SU-DHL-6 (cell line): ENCODE results near the gene TACO1.

Source experiments
- CTCF ChIP-seq: fragments of 200-600 bp; sonication (generic); IDR thresholded peaks from one replicate; pipeline ENCODE4 v1.5.1; 2017; ENCODE audit warnings: antibody characterized with exemption, mild to moderate bottlenecking, low read length, moderate library complexity; ENCODE audit not compliant: insufficient read depth, poor library complexity, severe bottlenecking
- EZH2phosphoT487 ChIP-seq: fragments of 200-600 bp; sonication (generic), shearing (Covaris generic); conservative IDR thresholded peaks from 2 replicates; pipeline ENCODE4 v1.6.1; 2018; ENCODE audit warnings: mild to moderate bottlenecking, antibody characterized with exemption, low read length, moderate library complexity, mixed read lengths

- no peak for TF ChIP-seq CTCF
- no peak for TF ChIP-seq EZH2phosphoT487
These were observed 36.1 kb upstream of the TACO1 start for GRCh38 chr17:63564562-63564961.
